Measurements from ENCODE around the gene BICDL2.
A peak's percentile ranks its signal among the peaks of the same experiment; 100 is the strongest.

BICDL2 gene

DNA sequence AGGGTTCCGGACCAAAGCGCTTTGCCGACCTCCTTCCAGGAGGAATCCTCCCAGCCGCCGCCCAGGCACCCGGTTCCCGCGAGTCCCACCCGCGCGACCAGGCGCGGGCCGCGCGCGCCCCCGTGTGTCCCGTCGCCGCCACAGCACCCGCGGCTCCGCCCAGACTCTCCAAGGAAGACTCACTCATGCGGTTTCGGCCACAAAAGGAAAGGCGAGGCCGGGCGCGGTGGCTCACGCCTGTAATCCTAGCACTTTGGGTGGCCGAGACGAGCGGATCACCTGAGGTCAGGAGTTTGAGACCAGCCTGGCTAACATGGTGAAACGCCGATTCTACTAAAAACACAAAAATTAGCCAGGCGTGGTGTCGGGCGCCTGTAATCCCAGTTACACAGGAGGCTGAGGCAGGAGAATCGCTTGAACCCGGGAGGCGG, 53.0 kb downstream of the BICDL2 start:
- DNase-seq (ENCODE audit: low spot score) = peak; percentile 96

DNA sequence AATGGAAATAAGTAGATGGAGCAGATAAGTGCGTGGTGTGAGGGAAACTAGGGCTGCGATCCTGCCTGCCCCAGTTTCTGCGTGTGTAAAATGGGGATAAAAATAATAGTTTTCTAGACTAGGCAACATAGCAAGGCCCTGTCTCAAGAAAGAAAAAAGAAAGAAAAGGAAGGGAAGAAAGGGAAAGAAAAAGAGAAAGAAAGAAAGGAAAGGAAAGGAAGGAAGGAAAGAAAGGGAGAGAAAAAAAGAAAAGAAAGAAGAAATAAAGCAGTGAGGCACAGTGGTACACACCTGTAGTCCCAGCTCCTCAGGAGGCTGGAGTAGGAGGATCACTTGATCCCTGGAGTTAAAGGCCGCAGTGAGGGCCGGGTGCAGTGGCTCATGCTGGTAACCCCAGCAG, 54.3 kb downstream of the BICDL2 start:
- DNase-seq (ENCODE audit: low spot score) = no peak

- DNase-seq (ENCODE audit: low spot score) = no peak
Measured at GRCh38 chr16:2981899-2982250, 54.9 kb downstream of the BICDL2 start.

DNA sequence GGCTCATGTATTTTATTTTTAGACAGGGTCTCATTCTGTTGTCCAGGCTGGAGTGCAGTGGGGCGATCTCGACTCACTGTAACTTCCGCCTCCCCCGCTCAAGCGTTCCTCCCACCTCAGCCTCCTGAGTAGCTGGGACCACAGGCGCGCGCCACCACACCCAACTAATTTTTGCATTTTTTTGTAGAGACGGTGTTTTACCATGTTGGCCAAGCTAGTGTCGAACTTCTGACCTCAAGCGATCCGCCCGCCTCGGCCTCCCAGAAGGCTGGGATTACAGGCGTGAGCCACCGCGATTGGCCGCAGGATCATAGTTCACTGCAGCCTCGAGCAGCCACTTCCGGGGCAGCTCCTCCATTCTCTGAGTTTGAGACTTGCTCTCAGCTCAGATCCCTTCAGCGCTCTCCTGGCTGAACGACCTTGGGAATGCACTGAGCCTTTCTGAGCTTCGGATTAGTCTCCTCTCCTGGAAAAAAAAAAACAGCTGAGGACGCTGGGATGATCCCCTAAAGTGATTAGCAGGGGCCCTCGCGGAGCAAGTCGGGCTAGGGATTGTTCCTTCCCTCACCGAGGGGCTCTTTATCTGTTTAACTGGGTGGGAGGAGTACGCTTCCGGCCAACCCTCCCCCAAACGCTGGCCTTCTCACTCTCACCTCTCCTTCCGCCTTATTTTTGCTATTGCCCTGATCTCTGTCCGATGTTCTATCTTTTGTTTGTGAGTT, 55.4 kb downstream of the BICDL2 start:
- no peak for DNase-seq (ENCODE audit: low spot score)

DNA sequence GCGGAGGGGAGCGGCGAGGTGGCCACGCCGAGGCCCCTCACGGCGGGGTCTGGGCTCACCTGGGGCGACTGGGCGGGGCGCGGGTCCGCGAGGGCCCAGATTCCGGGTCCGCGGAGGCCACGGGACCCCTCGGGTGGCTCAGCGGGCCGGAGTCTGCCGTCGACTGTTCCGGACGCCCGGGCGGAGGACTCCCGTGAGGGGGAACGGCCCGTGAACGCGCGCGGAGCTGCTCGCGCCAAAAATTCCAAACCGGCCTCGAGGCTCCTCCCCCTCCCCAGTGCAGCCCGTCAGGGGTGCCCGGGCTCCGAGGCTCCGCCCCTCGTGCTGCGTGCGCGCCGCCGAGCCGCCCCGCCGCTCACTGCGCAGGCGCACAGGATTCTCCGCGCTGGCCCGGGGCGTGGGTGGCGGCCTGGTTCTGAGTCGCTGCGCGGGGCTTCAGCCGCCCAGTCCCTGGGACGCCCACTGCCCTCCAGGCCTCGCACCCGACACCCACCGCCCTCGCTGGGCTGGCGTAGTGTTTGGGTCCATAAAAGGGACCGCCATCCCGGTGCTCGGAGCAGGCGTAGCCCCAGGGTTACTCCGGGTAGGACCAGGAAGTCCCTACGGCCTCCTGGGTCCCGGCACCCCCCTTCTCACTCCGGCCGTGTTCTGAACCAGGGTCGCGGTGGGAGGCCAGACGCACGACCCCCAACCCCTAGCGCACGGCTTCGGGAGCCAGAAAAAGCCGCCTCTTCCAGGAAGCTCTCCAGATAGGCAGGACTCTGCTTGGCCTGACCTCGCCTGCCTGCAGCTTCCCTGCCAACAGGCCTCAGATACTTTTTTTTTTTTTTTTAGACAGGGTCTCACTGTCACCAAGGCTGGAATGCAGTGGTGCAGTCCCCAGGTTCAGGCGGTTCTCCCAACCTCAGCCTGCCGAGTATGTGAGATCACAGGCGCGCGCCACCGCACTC, 56.2 kb downstream of the BICDL2 start, which contains the start of gene PKMYT1:
PKMYT1 (minus strand) TSS at position 220 of the 950 bp plus-strand sequence. CDS start 789 bp downstream, outside the sequence.
- peak; percentile 100 for DNase-seq (ENCODE audit: low spot score)

DNA sequence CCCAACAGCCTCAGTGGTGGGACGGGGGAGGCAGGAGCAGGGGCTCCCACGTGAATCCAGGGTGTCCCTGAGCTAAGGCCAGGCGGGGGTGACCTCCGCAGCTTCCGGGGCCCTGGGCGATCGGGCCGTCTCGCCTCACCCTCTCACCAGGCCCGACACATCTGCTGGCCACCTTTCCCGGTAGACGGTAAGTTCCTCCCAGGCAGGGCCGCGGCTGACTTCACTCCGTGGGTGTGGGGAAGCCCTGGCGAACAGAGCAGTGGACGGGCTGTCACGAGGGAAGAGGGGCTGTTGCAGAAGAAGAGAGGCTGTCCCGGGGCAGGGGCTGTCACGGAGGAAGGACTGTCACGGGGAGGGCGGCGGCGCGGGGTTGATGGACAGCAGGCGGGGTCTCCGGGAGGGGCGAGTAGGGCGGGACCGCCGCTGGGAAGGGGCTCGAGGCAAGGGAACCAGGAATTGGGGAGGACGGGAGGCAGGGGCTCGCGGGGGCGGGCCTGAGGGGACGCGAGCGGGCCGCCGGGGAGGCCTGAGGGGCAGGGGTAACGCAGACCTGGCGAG, 57.0 kb downstream of the BICDL2 start:
- no peak for DNase-seq (ENCODE audit: low spot score)
